Skin epidermis (tissue), 12 donors: ENCODE results near the gene LRP11.
"Not testable (repeated sequence)": the region's sequence is repeated elsewhere in the genome, so short reads cannot be mapped to it uniquely, and the experiment has no call there.

Source experiments
- H3K27ac ChIP-seq, 21 experiments: fragments of 200-600 bp; sonication (generic) in 11 of 21; one replicate each; pipeline ENCODE4 v1.5.0; 2020; ENCODE audit warnings: mild to moderate bottlenecking in 3 of 21, inconsistent platforms in 2 of 21, moderate library complexity in 2 of 21
- H3K4me3 ChIP-seq, 7 experiments: fragments of 200-600 bp; sonication (generic) in 2 of 7; one replicate each; pipeline ENCODE4 v1.5.0; 2020; ENCODE audit warnings: inconsistent platforms in 2 of 7, mild to moderate bottlenecking in 2 of 7, moderate library complexity in 1 of 7

The LRP11 gene

GRCh38 chr6:149899486-149899885 lies 35.3 kb upstream of the LRP11 start:
- peak overlapping the region in 13 of 21 experiments; percentile 10 to 85 (median 68) for H3K27ac ChIP-seq
- no peak overlapping the region for H3K4me3 ChIP-seq

- H3K27ac ChIP-seq = peak overlapping the region in 6 of 21 experiments; percentile 26 to 85 (median 72)
Observed at GRCh38 chr6:149898966-149899365, 34.8 kb upstream of the LRP11 start.

GRCh38 chr6:149897855-149898744 lies 33.9 kb upstream of the LRP11 start, which contains the start of gene RAET1E:
RAET1E (minus strand) TSS chr6:149898113; CDS start chr6:149890901, 7,212 bp downstream.
- peak within 1 kb of the TSS in 5 of 7 experiments; percentile 4 to 31 (median 10) for H3K4me3 ChIP-seq
- peak within 1 kb of the TSS in 20 of 21 experiments; percentile 20 to 87 (median 79) for H3K27ac ChIP-seq

More at GRCh38 chr6:149898966-149899365, 34.8 kb upstream of the LRP11 start:
- no peak overlapping the region for H3K4me3 ChIP-seq

GRCh38 chr6:149897015-149897697 lies 33.0 kb upstream of the LRP11 start:
- Histone ChIP-seq H3K4me3 (peak overlapping the region in 5 of 7 experiments; percentile 4 to 31 (median 10)), H3K27ac (peak overlapping the region in 20 of 21 experiments; percentile 20 to 87 (median 79))

GRCh38 chr6:149896491-149896890 lies 32.3 kb upstream of the LRP11 start:
- Histone ChIP-seq H3K4me3 (peak overlapping the region in 1 of 7 experiments; percentile 31), H3K27ac (peak overlapping the region in 20 of 21 experiments; percentile 20 to 87 (median 79))

- H3K27ac ChIP-seq = peak overlapping the region in 19 of 21 experiments; percentile 20 to 87 (median 79)
Observed at GRCh38 chr6:149895833-149896271, 31.7 kb upstream of the LRP11 start.

GRCh38 chr6:149895048-149895590 lies 31.0 kb upstream of the LRP11 start:
- H3K4me3 ChIP-seq = no peak overlapping the region
- H3K27ac ChIP-seq = peak overlapping the region in 19 of 21 experiments; percentile 15 to 87 (median 78)

More at GRCh38 chr6:149895833-149896271, 31.7 kb upstream of the LRP11 start:
- H3K4me3 ChIP-seq = no peak overlapping the region

- not testable (repeated sequence) for H3K4me3 ChIP-seq
- H3K27ac ChIP-seq = peak overlapping the region in 1 of 21 experiments; percentile 75
Observed at GRCh38 chr6:149891864-149892263, 27.7 kb upstream of the LRP11 start.

GRCh38 chr6:149891259-149891658 lies 27.1 kb upstream of the LRP11 start:
- Histone ChIP-seq H3K4me3 (no peak overlapping the region), H3K27ac (peak overlapping the region in 14 of 21 experiments; percentile 1 to 76 (median 47))

GRCh38 chr6:149890629-149891045 lies 26.5 kb upstream of the LRP11 start:
- H3K27ac ChIP-seq = peak overlapping the region in 15 of 21 experiments; percentile 1 to 76 (median 47)

GRCh38 chr6:149889326-149889725 lies 25.2 kb upstream of the LRP11 start:
- peak overlapping the region in 4 of 21 experiments; percentile 28 to 60 (median 34) for H3K27ac ChIP-seq

More at GRCh38 chr6:149890629-149891045, 26.5 kb upstream of the LRP11 start:
- H3K4me3 ChIP-seq = no peak overlapping the region

GRCh38 chr6:149888659-149889058 lies 24.5 kb upstream of the LRP11 start:
- Histone ChIP-seq H3K27ac (peak overlapping the region in 12 of 21 experiments; percentile 1 to 74 (median 29)), H3K4me3 (no peak overlapping the region)

More at GRCh38 chr6:149889326-149889725, 25.2 kb upstream of the LRP11 start:
- no peak overlapping the region for H3K4me3 ChIP-seq

GRCh38 chr6:149888093-149888492 lies 23.9 kb upstream of the LRP11 start:
- Histone ChIP-seq H3K27ac (peak overlapping the region in 15 of 21 experiments; percentile 1 to 74 (median 33)), H3K4me3 (no peak overlapping the region)

GRCh38 chr6:149887343-149887742 lies 23.2 kb upstream of the LRP11 start:
- H3K27ac ChIP-seq = peak overlapping the region in 15 of 21 experiments; percentile 1 to 74 (median 33)
- H3K4me3 ChIP-seq = no peak overlapping the region

GRCh38 chr6:149885888-149886287 lies 21.7 kb upstream of the LRP11 start:
- Histone ChIP-seq H3K27ac (no peak overlapping the region), H3K4me3 (no peak overlapping the region)

GRCh38 chr6:149884617-149885016 lies 20.5 kb upstream of the LRP11 start:
- Histone ChIP-seq H3K4me3 (no peak overlapping the region), H3K27ac (no peak overlapping the region)

GRCh38 chr6:149884215-149884614 lies 20.1 kb upstream of the LRP11 start:
- H3K4me3 ChIP-seq = no peak overlapping the region
- H3K27ac ChIP-seq = no peak overlapping the region

GRCh38 chr6:149881860-149882259 lies 17.7 kb upstream of the LRP11 start:
- Histone ChIP-seq H3K4me3 (no peak overlapping the region), H3K27ac (no peak overlapping the region)

- H3K4me3 ChIP-seq = no peak overlapping the region
Observed at GRCh38 chr6:149881066-149881766, 17.1 kb upstream of the LRP11 start.

More at GRCh38 chr6:149881066-149881766, 17.1 kb upstream of the LRP11 start:
- H3K27ac ChIP-seq = no peak overlapping the region
